T-helper 2 cell treated with Interferon-gamma antibody and Interleukin-4, amounts not matched to agents 5 μg/mL and 100 μg/mL, for 36 hours (primary cell): ENCODE results near the gene GPR17.

Source experiments
- DNase-seq: peaks from one replicate; pipeline ENCODE4 v3.0.0; 2021; ENCODE audit warnings: low spot score
- H3K27ac Mint-ChIP-seq: one replicate; pipeline ENCODE4 v1.8.0; 2021; ENCODE audit warnings: mild to moderate bottlenecking, mixed read lengths
- H3K27me3 Mint-ChIP-seq: one replicate; pipeline ENCODE4 v1.8.0; 2021; ENCODE audit warnings: low read depth, mixed read lengths
- H3K36me3 Mint-ChIP-seq: one replicate; pipeline ENCODE4 v1.8.0; 2021; ENCODE audit warnings: low read depth, mixed read lengths
- H3K4me1 Mint-ChIP-seq: one replicate; pipeline ENCODE4 v1.8.0; 2021; ENCODE audit warnings: low read depth, mixed read lengths
- H3K4me3 Mint-ChIP-seq: one replicate; pipeline ENCODE4 v1.8.0; 2022; ENCODE audit warnings: mild to moderate bottlenecking, moderate library complexity, mixed read lengths
- H3K9me3 Mint-ChIP-seq: one replicate; pipeline ENCODE4 v1.8.0; 2021; ENCODE audit warnings: mixed read lengths

Gene GPR17

DNA sequence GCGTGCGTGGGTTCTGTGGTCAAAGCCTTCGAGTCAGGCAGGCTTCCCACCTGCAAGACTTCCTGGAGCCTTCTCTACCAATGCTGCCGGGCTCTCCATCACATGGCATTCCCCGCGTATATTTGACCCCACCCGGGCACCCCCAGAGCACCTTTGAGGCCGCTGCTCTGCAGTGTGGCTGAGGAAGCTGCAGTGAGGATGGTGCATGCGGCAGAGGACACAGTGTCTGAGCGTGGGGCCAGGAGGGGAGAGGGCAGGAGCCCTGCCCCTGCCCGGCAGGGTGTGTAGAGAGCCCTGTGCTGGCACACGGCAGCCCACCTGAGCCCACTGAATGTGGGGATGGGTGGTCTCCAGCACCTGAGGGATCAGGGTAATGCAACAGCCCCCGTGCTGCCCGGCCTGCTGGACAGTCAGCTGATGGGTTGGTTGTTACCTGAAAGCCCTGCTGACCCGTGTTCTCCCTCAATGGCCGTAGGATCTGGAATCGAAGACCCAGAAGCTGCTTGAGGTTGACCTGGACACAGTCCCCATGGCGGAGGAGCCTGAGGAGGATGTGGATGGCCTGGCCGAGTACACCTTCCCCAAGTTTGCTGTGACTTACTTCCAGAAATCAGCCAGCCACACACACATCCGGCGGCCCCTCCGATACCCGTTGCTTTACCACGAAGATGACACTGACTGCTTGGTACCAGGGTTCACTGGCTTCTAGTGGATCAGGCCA is 36.8 kb upstream of the GPR17 start:
- Mint-ChIP-seq H3K9me3 (peaks cover 5% of the 10 kb centered on the region), H3K4me3 (no peak overlapping the region), H3K27me3 (peaks cover 10% of the 10 kb centered on the region), H3K36me3 (no peaks in the 10 kb centered on the region), H3K4me1 (peaks cover 4% of the 10 kb centered on the region), H3K27ac (no peak overlapping the region)
- no peak for DNase-seq

DNA sequence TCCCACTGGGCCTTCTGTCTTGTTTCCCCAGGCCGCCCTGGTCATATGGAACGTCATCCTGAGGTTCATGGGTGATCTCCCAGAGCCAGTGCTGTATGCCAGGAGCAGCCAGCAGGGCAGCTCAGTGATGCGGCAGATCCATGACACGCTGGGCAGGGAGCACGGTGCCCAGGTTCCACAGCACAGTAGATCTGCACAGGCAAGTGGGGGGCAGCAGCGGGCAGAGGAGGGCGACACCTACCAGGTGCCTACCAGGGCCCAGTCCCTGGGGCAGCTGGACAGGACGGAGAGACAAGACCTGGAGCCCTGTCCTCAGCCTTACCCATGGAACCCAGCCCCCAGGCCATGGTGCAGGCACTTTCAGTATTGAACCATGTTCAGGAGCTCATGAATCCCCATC is 36.1 kb upstream of the GPR17 start:
- Mint-ChIP-seq H3K4me3 (no peak overlapping the region), H3K27me3 (peaks cover 10% of the 10 kb centered on the region), H3K36me3 (no peaks in the 10 kb centered on the region), H3K9me3 (peaks cover 5% of the 10 kb centered on the region), H3K27ac (no peak overlapping the region), H3K4me1 (no peaks in the 10 kb centered on the region)
- DNase-seq, result no peak

DNA sequence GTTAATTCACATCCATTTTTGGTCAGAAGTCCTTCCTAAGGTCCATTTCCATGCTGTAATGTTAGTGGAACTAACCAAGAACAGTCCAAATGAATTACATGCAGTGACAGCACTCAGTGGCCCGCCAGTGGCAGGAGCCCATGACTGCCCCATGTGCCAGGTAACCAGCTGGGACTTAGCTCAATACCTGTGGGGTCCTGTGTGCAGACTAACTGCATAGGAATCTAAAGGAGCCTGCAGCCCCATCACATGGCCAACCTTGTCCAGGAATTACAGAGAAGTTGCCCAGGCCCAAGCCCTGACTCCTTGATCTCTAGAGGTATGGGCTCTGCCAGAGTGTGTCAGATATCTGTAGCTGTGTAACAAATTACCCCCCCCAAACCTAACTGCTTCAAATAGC is 35.4 kb upstream of the GPR17 start:
- H3K4me3 Mint-ChIP-seq, result no peak overlapping the region
- no peaks in the 10 kb centered on the region for H3K36me3 Mint-ChIP-seq
- no peak overlapping the region for H3K27ac Mint-ChIP-seq
- DNase-seq, result no peak
- peaks cover 5% of the 10 kb centered on the region for H3K9me3 Mint-ChIP-seq
- H3K4me1 Mint-ChIP-seq, result no peaks in the 10 kb centered on the region
- peaks cover 13% of the 10 kb centered on the region for H3K27me3 Mint-ChIP-seq

DNA sequence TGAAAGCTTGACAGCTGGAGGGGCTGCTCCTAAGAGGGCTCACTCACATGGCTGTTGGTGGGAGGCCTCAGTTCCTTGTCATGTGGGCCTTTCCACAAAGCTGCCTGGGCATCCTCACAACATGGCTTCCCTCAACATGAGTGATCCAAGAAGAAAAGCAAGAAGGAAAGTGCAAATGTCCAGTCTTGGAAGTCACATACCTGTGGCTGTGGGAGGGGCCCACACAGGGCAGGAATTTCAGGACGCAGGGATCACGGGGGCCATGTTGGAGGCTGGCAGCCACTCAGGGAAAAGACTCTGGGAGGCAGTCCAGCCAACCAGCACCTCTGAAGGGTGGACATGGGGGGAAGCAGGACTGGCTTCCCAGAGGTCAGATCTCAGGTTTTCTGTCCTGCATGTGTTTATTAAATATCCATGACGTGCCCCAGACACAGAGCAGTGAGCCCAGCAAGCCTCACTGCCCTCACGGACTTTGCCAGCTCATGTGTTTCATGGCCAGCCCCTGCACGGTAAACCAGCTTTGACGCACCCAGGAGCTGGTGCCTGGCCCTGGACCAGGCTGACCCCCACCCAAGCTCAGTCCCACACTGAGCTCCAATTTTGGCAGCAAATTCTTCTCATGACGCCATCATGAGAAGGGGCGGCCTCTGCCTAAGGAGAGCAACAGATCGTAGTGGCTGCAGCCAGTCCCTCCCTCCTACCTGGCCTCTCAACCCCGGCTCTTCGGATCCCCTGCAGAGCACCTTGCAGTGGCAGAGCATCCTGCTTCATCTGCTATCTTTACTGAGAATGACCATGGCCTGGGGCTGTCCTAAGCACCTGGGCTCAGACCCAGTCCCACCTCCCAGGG is 34.7 kb upstream of the GPR17 start:
- H3K36me3 Mint-ChIP-seq, result no peaks in the 10 kb centered on the region
- H3K9me3 Mint-ChIP-seq, result peaks cover 5% of the 10 kb centered on the region
- peaks cover 19% of the 10 kb centered on the region for H3K27me3 Mint-ChIP-seq
- no peak for DNase-seq
- H3K27ac Mint-ChIP-seq, result no peak overlapping the region
- H3K4me3 Mint-ChIP-seq, result no peak overlapping the region
- peaks cover 7% of the 10 kb centered on the region for H3K4me1 Mint-ChIP-seq

DNA sequence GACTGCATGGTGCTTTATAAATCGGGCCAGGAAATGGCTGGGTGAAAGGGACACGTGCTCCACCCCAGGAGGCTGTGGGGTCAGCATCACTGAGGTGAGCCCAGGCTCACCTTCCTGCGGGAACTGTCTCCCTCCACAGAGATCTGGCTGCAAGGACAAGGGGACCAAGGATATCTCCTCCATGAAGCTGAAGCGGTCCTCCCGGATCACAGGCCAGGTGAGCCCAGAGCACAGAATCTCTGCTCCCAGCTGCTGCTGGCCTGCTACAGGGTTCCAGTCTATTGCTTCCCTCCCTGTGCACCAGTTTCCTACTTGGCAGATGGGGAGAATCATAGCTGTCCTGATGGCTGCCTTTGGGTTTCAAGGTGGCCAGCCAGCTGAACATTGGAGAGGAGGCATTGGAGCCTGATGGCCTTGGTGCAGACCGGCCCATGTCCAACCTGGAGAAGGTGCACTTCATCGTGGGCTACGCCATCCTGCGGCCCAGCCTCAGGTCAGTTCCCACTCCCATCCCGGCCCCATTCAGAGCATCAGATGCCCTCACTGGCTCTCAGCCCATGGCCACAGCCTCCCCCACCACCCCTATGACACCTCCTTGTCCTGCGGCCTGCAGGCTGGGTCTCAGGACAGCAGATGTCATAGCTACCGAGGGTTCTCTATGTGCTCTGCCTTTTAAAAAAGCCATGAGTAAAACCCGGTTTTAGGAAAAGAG is 33.7 kb upstream of the GPR17 start:
- H3K27ac Mint-ChIP-seq, result no peak overlapping the region
- H3K9me3 Mint-ChIP-seq, result peaks cover 5% of the 10 kb centered on the region
- peaks cover 19% of the 10 kb centered on the region for H3K27me3 Mint-ChIP-seq
- H3K4me1 Mint-ChIP-seq, result peaks cover 7% of the 10 kb centered on the region
- H3K4me3 Mint-ChIP-seq, result no peak overlapping the region
- no peak for DNase-seq
- no peaks in the 10 kb centered on the region for H3K36me3 Mint-ChIP-seq

DNA sequence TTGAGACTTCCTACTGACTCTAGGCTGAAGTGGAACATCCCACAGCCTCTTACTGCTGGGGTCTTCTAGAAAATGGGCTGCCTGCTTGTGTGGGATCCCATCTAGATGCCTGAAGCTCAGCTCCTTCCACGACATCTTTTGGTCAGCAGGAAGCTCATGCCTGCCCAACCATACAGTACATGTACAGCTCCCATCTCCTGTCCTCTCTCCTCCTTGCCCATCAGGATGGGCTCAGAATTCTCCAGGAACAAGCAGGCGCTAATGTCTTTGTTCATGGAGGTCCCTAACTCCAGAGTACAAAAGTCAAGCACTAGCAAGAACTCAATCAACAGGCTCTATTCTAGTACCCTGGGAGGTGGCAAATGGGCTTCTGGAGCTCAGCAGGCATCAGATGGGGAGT is 31.7 kb upstream of the GPR17 start:
- Mint-ChIP-seq H3K27me3 (peaks cover 22% of the 10 kb centered on the region), H3K9me3 (peaks cover 5% of the 10 kb centered on the region), H3K4me3 (no peak overlapping the region), H3K36me3 (no peaks in the 10 kb centered on the region), H3K4me1 (peaks cover 7% of the 10 kb centered on the region), H3K27ac (no peak overlapping the region)
- no peak for DNase-seq

DNA sequence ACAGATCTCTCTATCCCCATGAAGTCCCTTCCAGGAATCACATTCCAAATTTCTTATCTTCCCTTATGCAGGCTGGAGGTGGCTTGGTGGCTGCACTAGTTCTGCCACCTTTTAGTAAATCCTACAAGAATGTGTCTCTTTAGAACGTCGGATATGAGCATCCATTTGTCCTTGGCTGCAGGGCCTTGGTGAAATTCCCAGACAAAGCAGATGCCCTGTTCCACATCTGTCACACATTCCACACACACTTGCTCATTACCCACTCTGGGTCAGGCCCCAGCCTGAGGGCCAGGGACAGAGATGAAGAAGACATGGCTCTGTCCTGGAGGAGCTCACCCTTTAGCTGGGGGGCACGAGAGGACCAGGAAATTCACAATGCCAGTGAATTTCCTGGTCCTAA is 31.2 kb upstream of the GPR17 start:
- Mint-ChIP-seq H3K9me3 (peaks cover 5% of the 10 kb centered on the region), H3K4me1 (peaks cover 7% of the 10 kb centered on the region), H3K27me3 (peaks cover 22% of the 10 kb centered on the region), H3K27ac (no peak overlapping the region), H3K4me3 (no peak overlapping the region), H3K36me3 (no peaks in the 10 kb centered on the region)
- no peak for DNase-seq

DNA sequence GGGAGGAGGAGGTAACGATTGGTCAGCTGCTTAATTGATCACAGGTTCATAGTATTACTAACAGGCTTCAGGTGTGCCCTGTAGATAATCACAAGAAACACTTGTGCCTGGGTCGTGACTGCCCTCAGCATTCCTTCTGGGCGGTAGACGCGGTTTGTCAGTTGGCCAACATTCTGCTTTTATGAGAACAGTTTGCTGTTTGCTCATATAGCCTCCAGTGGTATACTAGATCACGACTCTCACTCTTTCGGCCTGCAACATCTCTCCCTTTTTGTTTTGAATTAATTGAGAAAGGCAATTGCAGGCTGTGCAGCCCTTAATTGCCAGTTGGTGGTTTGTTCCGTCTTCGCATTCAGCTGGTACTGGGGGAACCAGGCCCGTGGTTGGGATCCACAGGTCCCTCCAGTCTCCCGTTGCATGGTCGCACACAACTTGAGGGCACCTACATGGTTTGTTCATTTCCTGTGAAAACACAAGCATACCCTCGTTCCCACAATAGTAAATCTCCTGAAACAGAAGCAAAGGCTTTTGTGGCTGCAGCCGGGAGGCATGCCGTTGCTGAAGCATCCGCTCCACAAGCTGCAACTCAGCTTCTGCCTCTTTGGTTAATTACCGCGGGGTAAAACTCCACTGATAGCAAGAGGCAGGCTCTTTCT is 30.3 kb upstream of the GPR17 start:
- H3K27me3 Mint-ChIP-seq, result peaks cover 18% of the 10 kb centered on the region
- H3K36me3 Mint-ChIP-seq, result no peaks in the 10 kb centered on the region
- H3K4me3 Mint-ChIP-seq, result peak overlapping the region; percentile 47
- H3K9me3 Mint-ChIP-seq, result peaks cover 5% of the 10 kb centered on the region
- peak overlapping the region; percentile 24 for H3K27ac Mint-ChIP-seq
- DNase-seq, result no peak
- H3K4me1 Mint-ChIP-seq, result peaks cover 7% of the 10 kb centered on the region

DNA sequence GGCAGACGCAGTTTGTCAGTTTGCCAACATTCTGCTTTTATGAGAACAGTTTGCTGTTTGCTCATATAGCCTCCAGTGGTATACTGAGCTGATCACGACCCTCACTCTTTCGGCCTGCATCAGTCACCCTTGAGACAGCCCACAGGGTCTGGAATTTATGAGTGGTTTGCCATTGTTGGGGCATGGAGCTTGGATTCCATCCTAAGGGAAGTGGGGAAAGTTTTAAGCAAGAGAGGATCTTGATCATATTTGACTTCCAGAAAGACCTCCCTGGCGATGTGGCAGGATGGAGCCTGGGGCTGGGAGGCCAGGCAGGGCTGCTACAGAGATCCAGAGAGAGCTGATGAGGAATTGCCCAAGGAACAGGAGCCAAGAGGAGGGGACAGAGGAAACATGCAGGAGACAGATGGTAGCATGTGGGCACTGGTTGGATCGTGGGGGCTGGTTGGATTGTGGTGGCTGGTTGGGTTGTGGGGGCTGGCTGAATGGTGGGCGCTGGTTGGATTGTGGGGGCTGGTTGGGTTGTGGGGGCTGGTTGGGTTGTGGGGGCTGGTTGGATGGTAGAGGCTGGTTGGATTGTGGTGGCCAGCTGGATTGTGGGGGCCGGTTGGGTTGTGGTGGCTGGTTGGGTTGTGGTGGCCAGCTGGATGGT is 27.3 kb upstream of the GPR17 start:
- H3K4me1 Mint-ChIP-seq, result peaks cover 7% of the 10 kb centered on the region
- no peak overlapping the region for H3K27ac Mint-ChIP-seq
- H3K9me3 Mint-ChIP-seq, result no peaks in the 10 kb centered on the region
- H3K4me3 Mint-ChIP-seq, result no peak overlapping the region
- H3K36me3 Mint-ChIP-seq, result no peaks in the 10 kb centered on the region
- H3K27me3 Mint-ChIP-seq, result peaks cover 15% of the 10 kb centered on the region
- no peak for DNase-seq

DNA sequence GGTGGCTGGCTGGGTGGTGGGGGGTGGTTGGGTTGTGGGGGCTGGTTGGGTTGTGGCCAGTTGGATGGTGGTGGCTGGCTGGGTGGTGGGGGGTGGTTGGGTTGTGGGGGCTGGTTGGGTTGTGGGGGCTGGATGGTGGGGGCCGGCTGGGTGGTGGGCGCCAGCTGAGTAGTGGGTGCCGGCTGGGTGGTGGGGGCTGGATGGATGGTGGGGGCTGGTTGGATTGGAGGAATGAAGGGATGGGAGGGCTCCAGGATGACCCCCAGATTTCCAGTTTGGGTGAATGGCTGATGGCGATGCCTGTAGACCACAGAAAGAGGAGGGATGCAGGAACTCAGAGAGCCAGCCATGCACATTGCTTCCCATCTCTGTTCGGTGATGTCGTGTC is 26.8 kb upstream of the GPR17 start:
- Mint-ChIP-seq H3K9me3 (no peaks in the 10 kb centered on the region), H3K36me3 (no peaks in the 10 kb centered on the region), H3K4me1 (peaks cover 7% of the 10 kb centered on the region), H3K27ac (no peak overlapping the region), H3K27me3 (peaks cover 12% of the 10 kb centered on the region), H3K4me3 (no peak overlapping the region)
- no peak for DNase-seq

DNA sequence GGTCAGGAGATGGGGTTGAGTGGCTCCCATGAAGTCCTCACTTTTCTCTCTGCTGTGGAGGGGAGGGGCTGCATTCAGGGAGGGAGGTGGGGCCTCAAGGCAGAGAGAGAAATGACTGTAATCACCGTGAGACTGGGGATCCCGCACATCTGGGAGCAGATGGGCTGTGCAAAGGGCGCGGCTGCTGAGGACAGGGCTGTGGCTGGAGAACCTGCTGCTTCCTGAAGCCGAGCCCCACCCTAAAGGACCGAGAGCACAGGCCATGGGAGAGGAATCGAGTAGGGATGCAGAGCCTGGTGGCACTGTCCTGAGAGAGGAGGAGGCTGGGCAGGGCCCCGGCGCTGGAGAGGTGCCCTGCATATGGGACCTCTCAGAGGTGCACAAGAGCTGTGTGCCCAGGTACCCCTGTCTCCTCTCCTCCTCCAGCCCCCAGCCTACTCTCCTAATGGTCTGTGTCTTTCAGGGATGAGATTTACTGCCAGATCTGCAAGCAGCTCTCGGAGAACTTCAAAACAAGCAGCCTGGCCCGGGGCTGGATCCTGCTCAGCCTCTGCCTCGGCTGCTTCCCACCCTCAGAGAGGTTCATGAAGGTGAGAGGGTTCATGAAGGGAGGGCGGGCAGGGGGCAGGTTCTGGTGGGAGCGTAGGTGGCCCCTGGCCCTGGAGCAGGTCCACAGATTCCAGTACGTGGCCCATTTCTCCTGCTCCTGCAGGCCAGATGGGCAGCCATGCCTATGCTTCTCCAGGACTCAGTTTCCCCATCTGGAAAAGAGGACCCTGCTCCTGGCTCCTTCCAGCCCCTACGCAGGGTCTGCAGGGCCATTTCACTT is 25.9 kb upstream of the GPR17 start:
- H3K4me1 Mint-ChIP-seq, result peaks cover 7% of the 10 kb centered on the region
- H3K36me3 Mint-ChIP-seq, result no peaks in the 10 kb centered on the region
- DNase-seq, result no peak
- H3K27me3 Mint-ChIP-seq, result peaks cover 12% of the 10 kb centered on the region
- H3K27ac Mint-ChIP-seq, result no peak overlapping the region
- no peak overlapping the region for H3K4me3 Mint-ChIP-seq
- H3K9me3 Mint-ChIP-seq, result no peaks in the 10 kb centered on the region

DNA sequence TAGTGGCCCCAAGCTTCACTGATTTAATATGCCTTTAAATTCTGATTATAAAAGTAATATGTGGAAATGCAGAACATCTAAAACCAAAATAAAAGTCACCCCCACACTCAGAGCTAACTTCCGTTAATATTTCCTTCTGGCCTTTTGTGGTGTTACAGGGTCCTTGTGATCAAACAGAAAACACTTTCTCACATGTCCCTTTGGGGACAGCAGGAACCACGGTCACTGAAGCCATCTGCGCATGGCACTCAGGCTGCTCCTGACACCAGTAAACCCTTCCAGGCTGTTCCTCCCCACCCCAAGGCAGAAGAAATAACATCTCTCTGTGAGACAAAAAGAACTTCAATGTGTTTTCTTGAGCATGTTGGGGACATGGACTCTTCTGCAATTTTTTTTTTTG is 25.1 kb upstream of the GPR17 start:
- H3K4me1 Mint-ChIP-seq, result peaks cover 5% of the 10 kb centered on the region
- no peak overlapping the region for H3K27ac Mint-ChIP-seq
- DNase-seq, result no peak
- no peaks in the 10 kb centered on the region for H3K36me3 Mint-ChIP-seq
- H3K9me3 Mint-ChIP-seq, result no peaks in the 10 kb centered on the region
- H3K4me3 Mint-ChIP-seq, result no peak overlapping the region
- H3K27me3 Mint-ChIP-seq, result peaks cover 6% of the 10 kb centered on the region

DNA sequence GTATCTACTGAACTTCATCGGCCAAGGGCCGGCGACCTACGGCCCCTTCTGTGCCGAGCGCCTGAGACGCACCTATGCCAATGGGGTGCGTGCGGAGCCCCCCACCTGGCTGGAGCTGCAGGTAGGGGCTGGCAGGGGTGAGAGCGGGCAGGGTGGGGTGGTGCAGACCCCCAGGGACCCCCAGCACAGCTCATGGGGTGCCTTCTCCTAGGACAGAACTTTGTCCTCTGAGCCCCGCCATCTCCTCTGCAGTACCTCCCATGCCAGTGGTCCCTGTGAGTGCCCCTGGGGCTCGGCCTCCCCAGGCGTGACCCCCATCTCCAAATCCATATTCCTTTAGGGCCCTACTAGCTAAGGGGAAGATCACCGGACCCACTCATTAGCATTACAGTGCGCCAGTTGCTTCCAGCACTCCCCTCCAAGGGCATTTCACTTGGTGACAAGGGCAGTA is 23.9 kb upstream of the GPR17 start:
- H3K4me3 Mint-ChIP-seq, result no peak overlapping the region
- H3K36me3 Mint-ChIP-seq, result no peaks in the 10 kb centered on the region
- no peak overlapping the region for H3K27ac Mint-ChIP-seq
- no peak for DNase-seq
- H3K27me3 Mint-ChIP-seq, result peaks cover 3% of the 10 kb centered on the region
- no peaks in the 10 kb centered on the region for H3K9me3 Mint-ChIP-seq
- no peaks in the 10 kb centered on the region for H3K4me1 Mint-ChIP-seq
